HFFc6 (cell line): Measurements from ENCODE around the gene FNDC1. TPM values are rescaled to one million over a fixed set of nuclear protein-coding genes. Genes with fewer than 3 reads are reported as not detected.

Experiments used
- DNase-seq: peaks from one replicate; pipeline ENCODE4 v3.0.0-alpha.2; 2018
- H3K27ac Mint-ChIP-seq: 2 replicates; pipeline ENCODE4 v1.8.0; 2020; ENCODE audit warnings: mild to moderate bottlenecking, mixed read lengths
- H3K27me3 Mint-ChIP-seq: 2 replicates; pipeline ENCODE4 v1.8.0; 2021; ENCODE audit warnings: mild to moderate bottlenecking, moderate library complexity, mixed read lengths; ENCODE audit not compliant: insufficient read depth
- H3K36me3 Mint-ChIP-seq: 2 replicates; pipeline ENCODE4 v1.8.0; 2021; ENCODE audit warnings: low read depth, mixed read lengths
- H3K4me1 Mint-ChIP-seq: 2 replicates; pipeline ENCODE4 v1.8.0; 2020; ENCODE audit warnings: low read depth, mixed read lengths
- H3K4me3 Mint-ChIP-seq: 2 replicates; pipeline ENCODE4 v1.8.0; 2020; ENCODE audit warnings: mild to moderate bottlenecking, moderate library complexity, mixed read lengths
- H3K9me3 Mint-ChIP-seq: 2 replicates; pipeline ENCODE4 v1.8.0; 2020; ENCODE audit warnings: mild to moderate bottlenecking, mixed read lengths
- CTCF ChIP-seq: fragments of 200-600 bp; sonication (generic); IDR thresholded peaks from 2 replicates; pipeline ENCODE4 v1.5.0; 2021; ENCODE audit warnings: antibody characterized with exemption, mild to moderate bottlenecking
- total RNA-seq, 6 experiments: library from RNA; stranded (reverse); fragmentation: NEBNext Ultra II Directional; extraction: Animal tissue kit (Norgen Biotek cat#: 25700); gene quantifications; 2 replicates in 1 of 6; 3 replicates in 5 of 6; pipeline ENCODE4 v1.2.3, GENCODE V29; 2021

The FNDC1 gene
- total RNA-seq, 6 experiments from 2014 or later: not detected

- no peak for DNase-seq
- no peak for TF ChIP-seq CTCF
- no peak overlapping the region for H3K4me3 Mint-ChIP-seq
- no peak overlapping the region for H3K27ac Mint-ChIP-seq
- no peaks in the 10 kb centered on the region for H3K36me3 Mint-ChIP-seq
- peaks cover 6% of the 10 kb centered on the region; the same call in 1 of the 2 replicates for H3K4me1 Mint-ChIP-seq
- no peaks in the 10 kb centered on the region for H3K9me3 Mint-ChIP-seq
- peaks cover 25% of the 10 kb centered on the region for H3K27me3 Mint-ChIP-seq
These were observed 19.6 kb upstream of the FNDC1 start for GRCh38 chr6:159149641-159150040.

GRCh38 chr6:159151266-159151855, 17.8 kb upstream of the FNDC1 start:
- Mint-ChIP-seq H3K27me3 (peaks cover 20% of the 10 kb centered on the region), H3K36me3 (peaks cover 7% of the 10 kb centered on the region; the same call in 1 of the 2 replicates), H3K9me3 (peaks cover 9% of the 10 kb centered on the region), H3K4me1 (peaks cover 6% of the 10 kb centered on the region; the same call in 1 of the 2 replicates), H3K4me3 (no peak overlapping the region), H3K27ac (no peak overlapping the region)
- peak; percentile 51 for DNase-seq
- peak; percentile 92 for TF ChIP-seq CTCF

- TF ChIP-seq CTCF: no peak
- peaks cover 10% of the 10 kb centered on the region for H3K9me3 Mint-ChIP-seq
- peaks cover 6% of the 10 kb centered on the region; the same call in 1 of the 2 replicates for H3K4me1 Mint-ChIP-seq
- H3K27me3 Mint-ChIP-seq: peaks cover 18% of the 10 kb centered on the region
- H3K36me3 Mint-ChIP-seq: peaks cover 7% of the 10 kb centered on the region; the same call in 1 of the 2 replicates
- H3K4me3 Mint-ChIP-seq: no peak overlapping the region
- H3K27ac Mint-ChIP-seq: no peak overlapping the region
- no peak for DNase-seq
These were observed 17.2 kb upstream of the FNDC1 start for GRCh38 chr6:159152041-159152440.

GRCh38 chr6:159152782-159153181, 16.4 kb upstream of the FNDC1 start:
- no peak for TF ChIP-seq CTCF
- no peak for DNase-seq
- Mint-ChIP-seq H3K36me3 (peaks cover 7% of the 10 kb centered on the region; the same call in 1 of the 2 replicates), H3K4me1 (peaks cover 6% of the 10 kb centered on the region; the same call in 1 of the 2 replicates), H3K9me3 (peaks cover 12% of the 10 kb centered on the region), H3K27ac (no peak overlapping the region), H3K27me3 (peaks cover 16% of the 10 kb centered on the region), H3K4me3 (no peak overlapping the region)

- DNase-seq: no peak
- peaks cover 15% of the 10 kb centered on the region for H3K27me3 Mint-ChIP-seq
- H3K4me3 Mint-ChIP-seq: no peak overlapping the region
- H3K27ac Mint-ChIP-seq: no peak overlapping the region
- H3K9me3 Mint-ChIP-seq: peaks cover 12% of the 10 kb centered on the region
- H3K36me3 Mint-ChIP-seq: peaks cover 7% of the 10 kb centered on the region; the same call in 1 of the 2 replicates
- no peak for TF ChIP-seq CTCF
- peaks cover 6% of the 10 kb centered on the region; the same call in 1 of the 2 replicates for H3K4me1 Mint-ChIP-seq
These were observed 13.5 kb upstream of the FNDC1 start for GRCh38 chr6:159155679-159156078.
